GM12878 (cell line): ENCODE data around the gene UBE2L6. TPM values are rescaled to one million over a fixed set of nuclear protein-coding genes. Genes with fewer than 3 reads are reported as not detected.

Source experiments
- ATAC-seq: fragments of 200-7000 bp; cut with Tn5 transposase; 3 replicates; pipeline ENCODE4 v1.9.1; 2020; ENCODE audit warnings: mild to moderate bottlenecking, moderate library complexity
- BruUV-seq: library from RNA; stranded (reverse); fragments of 400-500 nt; replicated peaks from 2 replicates; lab custom pipeline; 2021; lab: Mats Ljungman, UMichigan
- CTCF ChIA-PET: fragments of 300-600 bp; sonication (Branson Sonifier 250); formaldehyde crosslinking; extraction: SDS; loops from one replicate; lab custom pipeline; 2021; ENCODE audit warnings: inconsistent platforms; lab: Yijun Ruan, JAX
- POLR2A ChIA-PET: fragments of 350-600 bp; formaldehyde crosslinking; extraction: SDS; loops from one replicate; lab custom pipeline; 2021; ENCODE audit warnings: inconsistent platforms; lab: Charles Lee
- RAD21 ChIA-PET: fragments of 300-600 bp; sonication (Branson Sonifier 250); formaldehyde crosslinking; loops from one replicate; lab custom pipeline; 2023; ENCODE audit warnings: antibody characterized with exemption; ENCODE audit not compliant: unreplicated experiment; lab: Charles Lee
- SMC1A ChIA-PET: fragments of 300-600 bp; sonication (Branson Sonifier 250); formaldehyde crosslinking; loops from one replicate; lab custom pipeline; 2023; ENCODE audit not compliant: unreplicated experiment, uncharacterized antibody; lab: Charles Lee
- DNase-seq: peaks from one replicate; pipeline ENCODE4 v3.0.0-alpha.2; 2011; ENCODE audit warnings: low read depth, low spot score
- FAIRE-seq: peaks from 3 replicates; lab custom pipeline; 2011; peaks lifted over from hg19 to GRCh38; lab: Jason Lieb, UNC
- H2AFZ ChIP-seq: 2 replicates; pipeline ENCODE4 v1.6.0; 2011; ENCODE audit warnings: low read depth, low read length, control low read depth; ENCODE audit not compliant: control insufficient read depth
- H3K27ac ChIP-seq: 2 replicates; pipeline ENCODE4 v1.5.1; 2011; ENCODE audit warnings: control low read depth; ENCODE audit not compliant: control insufficient read depth, insufficient read depth
- H3K27me3 ChIP-seq, 2 experiments: replicated peaks in 1 of 2; 2 replicates each; pipeline versions ENCODE4 v1.6.0 to v1.6.1; 2011; ENCODE audit warnings: low read length in 1 of 2; ENCODE audit not compliant: control insufficient read depth in 2 of 2, insufficient read depth in 2 of 2
- H3K36me3 ChIP-seq, 2 experiments: 2 replicates each; pipeline ENCODE4 v1.5.1; 2011; ENCODE audit warnings: low read length in 1 of 2; ENCODE audit not compliant: control insufficient read depth in 2 of 2, insufficient read depth in 2 of 2
- H3K4me1 ChIP-seq: 2 replicates; pipeline ENCODE4 v1.6.1; 2011; ENCODE audit warnings: mild to moderate bottlenecking, low read length, moderate library complexity, mixed read lengths; ENCODE audit not compliant: control insufficient read depth, insufficient read depth
- H3K4me2 ChIP-seq: 2 replicates; pipeline ENCODE4 v1.6.0; 2011; ENCODE audit warnings: control low read depth; ENCODE audit not compliant: control insufficient read depth, insufficient read depth
- H3K4me3 ChIP-seq: fragments of 200-600 bp; sonication (generic); 2 replicates; pipeline ENCODE4 v1.5.1; 2016
- H3K79me2 ChIP-seq: 2 replicates; pipeline ENCODE4 v1.6.0; 2011; ENCODE audit warnings: low read length; ENCODE audit not compliant: control insufficient read depth, insufficient read depth
- H3K9ac ChIP-seq: 2 replicates; pipeline ENCODE4 v1.8.0; 2011; ENCODE audit warnings: low read length, control low read depth, mixed read lengths; ENCODE audit not compliant: control insufficient read depth, insufficient read depth
- H3K9me3 ChIP-seq: replicated peaks from 3 replicates; pipeline ENCODE4 v1.5.1; 2011; ENCODE audit warnings: mild to moderate bottlenecking, low read length; ENCODE audit not compliant: control insufficient read depth, insufficient read depth
- H4K20me1 ChIP-seq: 2 replicates; pipeline ENCODE4 v1.6.0; 2011; ENCODE audit not compliant: control insufficient read depth, insufficient read depth
- ATF3 ChIP-seq: IDR thresholded peaks from 2 replicates; pipeline ENCODE4 v1.6.1; 2011; ENCODE audit warnings: low read depth, mild to moderate bottlenecking, low read length, moderate library complexity, borderline replicate concordance; ENCODE audit errors: extremely low read depth
- ATF7 ChIP-seq: fragments of 450-650 bp; IDR thresholded peaks from 2 replicates; pipeline ENCODE4 v1.6.1; 2016; ENCODE audit warnings: low read depth, mild to moderate bottlenecking
- SMAD1 ChIP-seq: fragments of 450-650 bp; IDR thresholded peaks from 2 replicates; pipeline ENCODE4 v1.6.1; 2018; ENCODE audit warnings: mild to moderate bottlenecking, low read depth; ENCODE audit not compliant: partially characterized antibody
- STAT3 ChIP-seq: IDR thresholded peaks from 2 replicates; pipeline ENCODE4 v1.6.1; 2011; ENCODE audit warnings: low read depth, low read length, improper control_type of control experiment
- USF2 ChIP-seq: IDR thresholded peaks from 2 replicates; pipeline ENCODE4 v1.6.1; 2011; ENCODE audit warnings: low read depth, low read length, improper control_type of control experiment, borderline replicate concordance
- ZNF24 ChIP-seq: fragments of 450-650 bp; IDR thresholded peaks from 2 replicates; pipeline ENCODE4 v1.6.1; 2017; ENCODE audit warnings: antibody characterized with exemption, mild to moderate bottlenecking
- WGBS: methylation state at CpG from one replicate; pipeline ENCODE4 v1.1.6; 2016; ENCODE audit warnings: low lambda C conversion rate; ENCODE audit not compliant: insufficient replicate concordance, insufficient coverage; ENCODE audit errors: missing lambda C conversion rate; 5-methylcytosine and 5-hydroxymethylcytosine counted together
- in situ Hi-C: fragments of 300-500 bp; cut with MboI; formaldehyde crosslinking; loops from 9 replicates; pipeline ENCODE4 v1.14.3; 2018; ENCODE audit warnings: mixed read lengths
- intact Hi-C: fragments of 100-400 bp; cut with micrococcal nuclease; formaldehyde crosslinking; loops from one replicate; pipeline ENCODE4 v1.14.2; 2022; ENCODE audit not compliant: unreplicated experiment
- polyA plus RNA-seq, 11 experiments: library from polyadenylated mRNA; depleted of rRNA in 4 of 11; unstranded in 6 of 11; stranded (reverse) in 5 of 11; fragments of >200 nt; fragmentation: Nextera tagmentation in 4 of 11; fragmentation: Illumina TruSeq in 1 of 11; extraction: Ambion mirVana in 4 of 11; extraction: Trizol in 1 of 11; gene quantifications; 1 replicate in 1 of 11; 2 replicates in 10 of 11; pipeline versions ENCODE4 v1.2.1 to v1.2.3, GENCODE V29; 2011 to 2016; ENCODE audit warnings: inconsistent platforms in 2 of 11, missing spikeins in 2 of 11, low read depth in 1 of 11
- total RNA-seq, 4 experiments: library from RNA; depleted of rRNA in 3 of 4; stranded (reverse); fragments of >200 nt in 3 of 4; fragmentation: Illumina TruSeq in 1 of 4; extraction: Trizol in 1 of 4; gene quantifications; 2 replicates each; pipeline versions ENCODE4 v1.2.1 to v1.2.3, GENCODE V29; 2013 to 2021

UBE2L6 gene
- total and polyA plus RNA-seq, 10 of the 15 experiments (the other 5 are each of a cell fraction or from before 2014, with no cell fraction given): 114 to 295 (median 173) TPM

GRCh38 chr11:57597916-57598830 lies 30.7 kb upstream of the UBE2L6 start:
- Histone ChIP-seq H3K9ac (no peak overlapping the region), H3K4me3 (no peak overlapping the region), H3K9me3 (no peaks in the 10 kb centered on the region), H3K36me3 (no peaks in the 10 kb centered on the region), H3K27ac (no peak overlapping the region), H3K27me3 (peaks cover 4 to 5% of the 10 kb centered on the region in 2 experiments), H3K4me2 (no peak overlapping the region), H3K79me2 (no peaks in the 10 kb centered on the region), H2AFZ (no peak overlapping the region), H3K4me1 (no peaks in the 10 kb centered on the region), H4K20me1 (no peaks in the 10 kb centered on the region)
- SMC1A ChIA-PET: interaction anchor here (0.9 kb wide), 1 partner anchor 43 kb away, joined by 3 read pairs; no protein-coding TSS in a partner anchor
- BruUV-seq: no TSS peak
- CTCF ChIA-PET: interaction anchor here (1.0 to 1.2 kb wide), 2 partner anchors 43 to 46 kb away, joined by 3 to 4 read pairs; no protein-coding TSS in a partner anchor
- in situ Hi-C loops: no loop called here
- POLR2A ChIA-PET: no interaction called here
- RAD21 ChIA-PET: no interaction called here
- no peak for DNase-seq
- TF ChIP-seq STAT3 (no peak), SMAD1 (no peak), ZNF24 (no peak), USF2 (no peak), ATF7 (no peak), ATF3 (no peak)
- intact Hi-C loops: no loop called here
- 11% methylated on average over 11 of the region's 33 CpGs for WGBS
- no peak for FAIRE-seq
- ATAC-seq: no peak
